HepG2 (cell line): ENCODE data around the gene CAPZB. TPM values are rescaled to one million over a fixed set of nuclear protein-coding genes. Genes with fewer than 3 reads are reported as not detected.

ENCODE experiments used
- ATF5 ChIP-seq: sonication (generic); formaldehyde crosslinking; IDR thresholded peaks from 2 replicates; pipeline ENCODE4 v1.4.0; 2020; ENCODE audit warnings: mild to moderate bottlenecking, low read depth, missing genetic modification reagents
- BATF2 ChIP-seq: sonication (generic); formaldehyde crosslinking; IDR thresholded peaks from 2 replicates; pipeline ENCODE4 v1.8.0; 2022; ENCODE audit warnings: mild to moderate bottlenecking, missing genetic modification reagents, moderate library complexity
- CENPX ChIP-seq: sonication (generic); formaldehyde crosslinking; IDR thresholded peaks from 2 replicates; pipeline ENCODE4 v1.9.0; 2021; ENCODE audit warnings: mild to moderate bottlenecking, missing genetic modification reagents, moderate library complexity
- DNMT1 ChIP-seq: sonication (generic); formaldehyde crosslinking; IDR thresholded peaks from 2 replicates; pipeline ENCODE4 v1.5.1; 2020; ENCODE audit warnings: mild to moderate bottlenecking, missing genetic modification reagents
- HMGXB3 ChIP-seq: sonication (generic); formaldehyde crosslinking; IDR thresholded peaks from 2 replicates; pipeline ENCODE4 v1.4.0; 2020; ENCODE audit warnings: missing genetic modification reagents, borderline replicate concordance
- IRX3 ChIP-seq: sonication (generic); formaldehyde crosslinking; IDR thresholded peaks from 2 replicates; pipeline ENCODE4 v1.8.1; 2023; ENCODE audit warnings: mild to moderate bottlenecking, low read depth, missing genetic modification reagents, borderline replicate concordance
- NFKB2 ChIP-seq: sonication (generic); formaldehyde crosslinking; IDR thresholded peaks from 2 replicates; pipeline ENCODE4 v1.4.0; 2020; ENCODE audit warnings: missing genetic modification reagents, borderline replicate concordance
- PLSCR1 ChIP-seq: sonication (generic); formaldehyde crosslinking; IDR thresholded peaks from 2 replicates; pipeline ENCODE4 v1.5.0; 2020; ENCODE audit warnings: missing genetic modification reagents, mild to moderate bottlenecking, borderline replicate concordance
- PTBP1 ChIP-seq: fragments of 200-400 bp; formaldehyde crosslinking; IDR thresholded peaks from 2 replicates; pipeline ENCODE4 v1.6.1; 2018; ENCODE audit warnings: low read length, low read depth; ENCODE audit not compliant: poor library complexity, severe bottlenecking
- RAD51 ChIP-seq: fragments of 450-650 bp; IDR thresholded peaks from 2 replicates; pipeline ENCODE4 v1.6.1; 2016; ENCODE audit warnings: borderline replicate concordance
- SMAD9 ChIP-seq: sonication (generic); formaldehyde crosslinking; IDR thresholded peaks from 2 replicates; pipeline ENCODE4 v1.5.1; 2020; ENCODE audit warnings: mild to moderate bottlenecking, missing genetic modification reagents
- XRCC5 ChIP-seq: fragments of 200-400 bp; formaldehyde crosslinking; optimal IDR thresholded peaks from 2 replicates; pipeline ENCODE3; 2017; ENCODE audit warnings: mild to moderate bottlenecking, low read length
- ZC3H13 ChIP-seq: sonication (generic); formaldehyde crosslinking; IDR thresholded peaks from 2 replicates; pipeline ENCODE4 v1.8.1; 2023; ENCODE audit warnings: mild to moderate bottlenecking, missing genetic modification reagents, moderate library complexity
- ZFP36L1 ChIP-seq: sonication (generic); formaldehyde crosslinking; IDR thresholded peaks from 2 replicates; pipeline ENCODE4 v1.8.0; 2022; ENCODE audit warnings: mild to moderate bottlenecking, missing genetic modification reagents, moderate library complexity
- ZFYVE20 ChIP-seq: sonication (generic); formaldehyde crosslinking; IDR thresholded peaks from 2 replicates; pipeline ENCODE4 v1.8.0; 2023; ENCODE audit warnings: low read depth, mild to moderate bottlenecking, moderate library complexity, missing genetic modification reagents, borderline replicate concordance
- ZNF264 ChIP-seq: sonication (generic); formaldehyde crosslinking; IDR thresholded peaks from 2 replicates; pipeline ENCODE4 v1.4.0; 2020; ENCODE audit warnings: missing genetic modification reagents
- ZNF317 ChIP-seq: sonication (generic); formaldehyde crosslinking; IDR thresholded peaks from 2 replicates; pipeline ENCODE4 v1.5.0; 2020; ENCODE audit warnings: mild to moderate bottlenecking, missing genetic modification reagents
- ZNF441 ChIP-seq: sonication (generic); formaldehyde crosslinking; IDR thresholded peaks from 2 replicates; pipeline ENCODE4 v1.7.0; 2021; ENCODE audit warnings: missing genetic modification reagents, borderline replicate concordance
- ZNF446 ChIP-seq: sonication (generic); formaldehyde crosslinking; IDR thresholded peaks from 2 replicates; pipeline ENCODE4 v1.5.0; 2020; ENCODE audit warnings: mild to moderate bottlenecking, missing genetic modification reagents
- ZNF484 ChIP-seq: sonication (generic); formaldehyde crosslinking; IDR thresholded peaks from 2 replicates; pipeline ENCODE4 v1.5.1; 2020; ENCODE audit warnings: mild to moderate bottlenecking, low read depth, missing genetic modification reagents, borderline replicate concordance
- ZNF7 ChIP-seq: IDR thresholded peaks from 2 replicates; pipeline ENCODE4 v1.6.1; 2016; ENCODE audit warnings: missing biosample characterization, missing genetic modification reagents
- ZNF816 ChIP-seq: sonication (generic); formaldehyde crosslinking; IDR thresholded peaks from 2 replicates; pipeline ENCODE4 v1.8.0; 2022; ENCODE audit warnings: missing genetic modification reagents, mild to moderate bottlenecking, borderline replicate concordance
- polyA plus RNA-seq, 8 experiments: library from polyadenylated mRNA; depleted of rRNA in 3 of 8; stranded (reverse) in 7 of 8; unstranded in 1 of 8; fragments of >200 nt; fragmentation: Illumina TruSeq in 4 of 8; extraction: Trizol in 4 of 8; gene quantifications; 2 replicates each; pipeline versions ENCODE4 v1.2.1 to v1.2.3, GENCODE V29; 2011 to 2016; ENCODE audit warnings: low read depth in 4 of 8, missing spikeins in 1 of 8, mixed read lengths in 1 of 8; ENCODE audit not compliant: insufficient read depth in 1 of 8
- total RNA-seq, 5 experiments: library from RNA; depleted of rRNA; stranded (reverse); fragments of >200 nt; fragmentation: Illumina TruSeq; extraction: Trizol; gene quantifications; 2 replicates each; pipeline ENCODE4 v1.2.3, GENCODE V29; 2016; ENCODE audit warnings: low read depth in 1 of 5
- TF ChIP-seq, protein P1 (sequence below): sonication (generic); formaldehyde crosslinking; IDR thresholded peaks from 2 replicates; pipeline ENCODE4 v1.8.0; 2022; ENCODE audit warnings: mild to moderate bottlenecking, missing genetic modification reagents, moderate library complexity

Gene CAPZB
- total and polyA plus RNA-seq, 2 of the 13 experiments (the other 11 are each of a cell fraction or from before 2014, with no cell fraction given) = 58.9 to 76.9 TPM

DNA sequence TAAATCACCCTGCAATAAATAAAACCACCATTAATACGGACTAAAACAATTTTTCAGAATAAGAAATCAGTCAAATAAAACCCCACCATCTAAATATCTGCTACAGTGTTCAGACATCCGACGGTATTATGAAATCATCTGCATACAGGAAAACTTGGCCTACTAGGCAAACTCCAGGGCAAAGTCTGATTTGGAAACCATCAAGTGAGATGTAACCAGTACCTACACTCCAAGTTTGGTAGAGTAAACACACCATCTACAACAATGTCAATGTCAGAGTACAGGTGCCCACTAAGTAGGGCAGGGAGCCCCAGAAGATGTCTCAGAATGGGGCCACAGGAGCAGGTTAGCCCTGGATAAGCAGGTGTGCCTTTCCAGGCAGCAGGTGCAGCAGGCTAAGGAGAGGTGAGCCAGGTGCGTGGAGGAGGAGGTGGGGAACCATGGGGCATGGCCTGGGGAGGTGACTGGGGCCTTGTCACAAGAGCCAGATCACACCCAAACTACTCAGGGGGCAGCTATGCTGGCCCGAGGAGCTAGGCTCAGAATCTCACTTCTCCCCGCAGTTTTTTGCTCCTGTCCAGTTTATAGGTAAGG, 59.6 kb downstream of the CAPZB start (continued):
- TF ChIP-seq ZNF7 (CRISPR knock-in tag) (peak; percentile 66; the same call in 1 of the 2 replicates), IRX3 (no peak), ZNF441 (CRISPR knock-in tag) (no peak), ZFP36L1 (no peak), ZNF264 (no peak), SMAD9 (CRISPR knock-in tag) (no peak), ZC3H13 (CRISPR knock-in tag) (no peak), DNMT1 (CRISPR knock-in tag) (no peak), BATF2 (CRISPR knock-in tag) (no peak), PLSCR1 (CRISPR knock-in tag) (no peak), ZFYVE20 (CRISPR knock-in tag) (no peak), PTBP1 (no peak), RAD51 (no peak), XRCC5 (peak; percentile 21), ZNF484 (CRISPR knock-in tag) (no peak), ATF5 (no peak), ZNF816 (CRISPR knock-in tag) (no peak), NFKB2 (CRISPR knock-in tag) (no peak), HMGXB3 (no peak), CENPX (CRISPR knock-in tag) (no peak), ZNF317 (CRISPR knock-in tag) (no peak), ZNF446 (no peak)
- TF ChIP-seq, protein P1, sequence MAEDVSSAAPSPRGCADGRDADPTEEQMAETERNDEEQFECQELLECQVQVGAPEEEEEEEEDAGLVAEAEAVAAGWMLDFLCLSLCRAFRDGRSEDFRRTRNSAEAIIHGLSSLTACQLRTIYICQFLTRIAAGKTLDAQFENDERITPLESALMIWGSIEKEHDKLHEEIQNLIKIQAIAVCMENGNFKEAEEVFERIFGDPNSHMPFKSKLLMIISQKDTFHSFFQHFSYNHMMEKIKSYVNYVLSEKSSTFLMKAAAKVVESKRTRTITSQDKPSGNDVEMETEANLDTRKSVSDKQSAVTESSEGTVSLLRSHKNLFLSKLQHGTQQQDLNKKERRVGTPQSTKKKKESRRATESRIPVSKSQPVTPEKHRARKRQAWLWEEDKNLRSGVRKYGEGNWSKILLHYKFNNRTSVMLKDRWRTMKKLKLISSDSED (CRISPR knock-in tag) = no peak
